Measurements from ENCODE around the gene ESRP2.
A peak's percentile ranks its signal among the peaks of the same experiment; 100 is the strongest.

ESRP2 gene

DNA sequence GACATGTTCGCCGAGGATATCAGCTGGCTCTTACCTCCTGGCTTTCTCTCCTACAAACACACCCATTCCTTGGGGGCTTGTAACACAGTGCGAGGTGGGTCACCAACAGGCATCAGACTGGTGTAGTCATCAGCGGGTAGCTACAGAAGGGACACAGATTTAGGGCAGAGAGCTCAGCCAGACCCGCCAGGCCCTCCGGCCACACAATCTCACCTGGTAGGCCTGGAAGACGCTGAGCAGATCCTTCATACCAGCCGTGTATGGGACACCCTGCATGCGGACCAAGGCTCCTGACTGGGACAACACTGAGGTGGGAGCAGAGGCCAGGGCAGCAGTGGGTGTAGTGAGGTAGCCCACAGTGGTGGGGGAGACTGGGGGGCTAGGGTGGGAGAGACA is 5.8 kb downstream of the ESRP2 start:
- TF ChIP-seq, protein P1, sequence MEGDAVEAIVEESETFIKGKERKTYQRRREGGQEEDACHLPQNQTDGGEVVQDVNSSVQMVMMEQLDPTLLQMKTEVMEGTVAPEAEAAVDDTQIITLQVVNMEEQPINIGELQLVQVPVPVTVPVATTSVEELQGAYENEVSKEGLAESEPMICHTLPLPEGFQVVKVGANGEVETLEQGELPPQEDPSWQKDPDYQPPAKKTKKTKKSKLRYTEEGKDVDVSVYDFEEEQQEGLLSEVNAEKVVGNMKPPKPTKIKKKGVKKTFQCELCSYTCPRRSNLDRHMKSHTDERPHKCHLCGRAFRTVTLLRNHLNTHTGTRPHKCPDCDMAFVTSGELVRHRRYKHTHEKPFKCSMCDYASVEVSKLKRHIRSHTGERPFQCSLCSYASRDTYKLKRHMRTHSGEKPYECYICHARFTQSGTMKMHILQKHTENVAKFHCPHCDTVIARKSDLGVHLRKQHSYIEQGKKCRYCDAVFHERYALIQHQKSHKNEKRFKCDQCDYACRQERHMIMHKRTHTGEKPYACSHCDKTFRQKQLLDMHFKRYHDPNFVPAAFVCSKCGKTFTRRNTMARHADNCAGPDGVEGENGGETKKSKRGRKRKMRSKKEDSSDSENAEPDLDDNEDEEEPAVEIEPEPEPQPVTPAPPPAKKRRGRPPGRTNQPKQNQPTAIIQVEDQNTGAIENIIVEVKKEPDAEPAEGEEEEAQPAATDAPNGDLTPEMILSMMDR (IDR thresholded peaks at IDR 0.05): no peak

DNA sequence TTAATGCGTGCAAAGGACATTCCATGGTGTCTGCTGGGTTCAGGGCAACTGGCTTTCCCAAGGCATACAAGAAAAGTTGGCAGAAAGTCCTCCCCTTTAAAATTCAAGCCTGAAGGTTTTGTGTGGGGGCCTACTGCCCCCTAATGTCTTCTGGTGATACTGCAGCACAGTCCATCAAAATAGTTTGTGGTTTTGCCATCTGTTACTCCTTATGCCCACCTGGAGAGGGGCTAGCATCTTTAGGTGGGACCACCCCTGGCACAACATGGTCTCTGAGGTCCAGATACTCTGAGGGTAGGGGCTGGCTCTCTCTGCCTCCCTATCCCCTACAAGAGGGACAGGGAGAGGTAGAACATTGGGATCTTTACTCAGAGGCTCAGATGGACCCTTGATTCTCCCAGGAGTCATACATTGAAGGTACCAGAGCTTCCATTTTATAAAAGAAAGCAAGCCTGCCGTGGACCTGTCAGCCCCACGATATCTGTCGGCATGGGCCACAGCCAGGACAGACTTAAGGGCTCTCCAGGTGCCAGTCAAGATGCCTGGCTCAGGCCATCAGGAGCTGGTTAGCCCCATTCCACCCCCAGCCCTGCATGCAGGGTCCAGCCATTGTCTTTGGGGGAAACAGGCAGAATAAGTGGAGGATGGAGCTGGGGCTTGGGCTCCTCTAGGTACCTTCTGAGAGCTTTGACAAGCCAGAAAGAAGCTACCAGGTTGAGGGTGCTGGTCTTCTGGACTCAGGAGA is 6.3 kb downstream of the ESRP2 start:
- TF ChIP-seq, protein P1 (IDR thresholded peaks at IDR 0.05): peak; percentile 84

DNA sequence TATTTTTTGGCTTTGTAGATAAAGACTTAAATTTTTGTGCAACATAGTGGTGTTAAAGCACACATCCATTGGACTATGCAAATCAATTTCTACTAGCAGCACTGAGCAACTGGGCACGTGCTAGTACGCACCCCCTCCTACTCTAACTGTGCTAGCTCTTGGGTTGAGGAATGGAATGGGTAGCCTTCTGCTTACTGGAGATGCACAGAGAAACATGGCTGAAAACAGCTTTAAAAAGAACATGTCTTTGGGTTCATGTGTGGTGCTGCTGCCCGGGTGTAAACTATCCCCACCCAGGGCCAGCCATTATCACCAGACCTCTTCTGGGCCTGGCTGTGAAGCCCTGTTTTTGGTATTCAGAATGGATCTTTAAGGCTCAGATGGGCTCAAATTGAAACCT is 7.3 kb downstream of the ESRP2 start:
- TF ChIP-seq, protein P1 (IDR thresholded peaks at IDR 0.05): no peak

DNA sequence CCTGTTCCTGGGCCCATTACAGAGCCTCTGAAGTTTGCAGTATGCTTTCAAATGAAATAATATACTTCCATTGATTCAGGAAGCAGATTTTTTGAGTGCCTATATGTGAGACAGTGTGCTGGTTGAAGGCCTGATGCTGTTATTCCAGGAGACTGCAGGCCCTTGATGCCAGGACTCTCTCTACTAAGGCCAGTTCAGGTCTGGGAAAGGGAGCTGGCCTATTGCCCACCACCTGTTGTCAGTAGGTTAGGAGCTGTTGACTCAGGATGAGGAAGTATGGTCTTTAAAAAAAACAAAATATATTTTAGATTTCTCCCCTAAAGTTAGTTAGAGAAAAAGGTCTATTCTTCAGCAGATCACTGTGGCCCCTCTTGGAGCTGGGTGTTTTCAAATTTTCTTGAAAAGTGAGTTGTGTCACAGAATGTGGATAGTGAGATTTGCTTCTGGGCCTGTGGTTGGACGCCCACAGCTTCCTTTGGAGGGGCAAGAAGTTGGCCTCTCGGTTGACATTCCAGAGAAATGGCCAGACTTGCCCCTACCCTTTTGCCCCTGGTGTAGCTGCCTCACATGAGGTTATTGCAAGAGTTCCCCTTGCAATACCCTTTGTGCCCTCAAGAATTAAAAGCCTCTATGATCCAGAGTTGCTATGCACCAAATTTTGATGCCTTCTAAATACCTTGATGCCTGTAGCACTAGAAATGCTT is 7.9 kb downstream of the ESRP2 start:
- TF ChIP-seq, protein P1 (IDR thresholded peaks at IDR 0.05): no peak

DNA sequence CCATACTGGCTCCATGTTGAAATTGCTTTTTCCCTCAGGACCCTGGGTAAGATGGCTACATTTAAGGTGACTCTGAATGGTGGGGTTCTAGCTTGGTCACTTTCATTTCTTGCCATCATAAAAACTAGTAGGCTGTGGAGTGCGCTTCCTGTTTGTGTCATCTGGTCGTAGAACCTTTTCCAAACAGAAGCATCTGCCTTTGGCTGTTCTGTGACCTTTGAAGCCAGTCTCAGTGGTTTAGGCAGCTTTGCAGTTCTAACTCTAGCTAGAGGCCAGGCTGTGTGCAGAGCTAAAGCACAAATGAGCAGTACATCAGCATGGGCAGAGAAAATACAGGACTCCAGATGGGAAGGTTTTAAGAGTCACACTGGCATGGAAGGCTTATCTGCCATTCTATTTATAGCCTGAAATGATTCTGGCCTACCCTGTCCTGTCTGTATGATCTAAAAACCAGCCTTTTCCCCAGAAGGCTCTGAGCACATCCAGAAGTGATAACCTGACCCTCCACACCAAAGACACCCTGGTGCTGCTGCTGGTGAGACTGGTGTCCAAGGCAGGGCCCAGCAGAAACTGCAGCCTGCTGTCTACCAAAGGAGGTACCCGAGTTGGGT is 8.6 kb downstream of the ESRP2 start:
- TF ChIP-seq, protein P1 (IDR thresholded peaks at IDR 0.05): no peak

DNA sequence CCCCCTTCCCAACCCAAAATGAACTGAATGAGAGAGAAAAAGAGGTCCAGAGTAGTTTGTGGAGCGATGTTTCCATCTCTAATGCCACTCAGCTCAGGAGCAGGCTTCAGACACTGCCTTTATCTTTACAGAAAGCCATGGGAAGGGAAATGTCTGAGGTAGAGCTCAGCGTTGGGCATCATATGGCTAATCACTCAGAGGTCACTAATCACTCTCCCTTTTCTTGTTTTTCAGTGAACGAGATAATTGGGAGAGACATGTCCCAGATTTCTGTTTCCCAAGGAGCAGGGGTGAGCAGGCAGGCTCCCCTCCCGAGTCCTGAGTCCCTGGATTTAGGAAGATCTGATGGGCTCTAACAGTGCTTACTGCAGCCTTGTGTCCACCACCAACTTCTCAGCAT is 9.8 kb downstream of the ESRP2 start:
- TF ChIP-seq, protein P1 (IDR thresholded peaks at IDR 0.05): no peak

DNA sequence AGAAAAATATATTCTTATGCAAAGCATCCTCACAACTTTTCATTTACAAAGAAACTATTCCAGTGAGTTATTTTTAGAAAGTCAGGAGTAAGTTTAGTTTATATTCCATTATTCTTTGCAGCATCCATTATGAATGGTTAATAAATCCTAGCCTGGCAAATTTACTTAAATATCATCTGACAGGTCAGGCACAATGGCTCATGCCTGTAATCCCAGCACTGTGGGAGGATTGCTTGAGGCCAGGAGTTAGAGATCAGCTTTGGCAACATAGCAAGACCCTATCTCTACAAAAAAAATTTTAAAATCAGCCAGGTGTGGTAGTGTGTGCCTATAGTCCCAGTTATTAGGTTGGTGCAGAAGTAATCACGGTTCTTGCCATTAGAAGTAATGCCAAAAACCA is 12.9 kb downstream of the ESRP2 start:
- TF ChIP-seq, protein P1 (IDR thresholded peaks at IDR 0.05): no peak

Data from LNCAP (cell line).